HG03159 (cell line): ENCODE results near the gene TMCO4.
"Not testable (repeated sequence)": the region's sequence is repeated elsewhere in the genome, so short reads cannot be mapped to it uniquely, and the experiment has no call there.

Experiments
- ATAC-seq: cut with Tn5 transposase; IDR thresholded peaks from one replicate; pipeline ENCODE4 v1.9.1; 2021; ENCODE audit warnings: mild to moderate bottlenecking, moderate library complexity; ENCODE audit not compliant: unreplicated experiment

TMCO4 gene

DNA sequence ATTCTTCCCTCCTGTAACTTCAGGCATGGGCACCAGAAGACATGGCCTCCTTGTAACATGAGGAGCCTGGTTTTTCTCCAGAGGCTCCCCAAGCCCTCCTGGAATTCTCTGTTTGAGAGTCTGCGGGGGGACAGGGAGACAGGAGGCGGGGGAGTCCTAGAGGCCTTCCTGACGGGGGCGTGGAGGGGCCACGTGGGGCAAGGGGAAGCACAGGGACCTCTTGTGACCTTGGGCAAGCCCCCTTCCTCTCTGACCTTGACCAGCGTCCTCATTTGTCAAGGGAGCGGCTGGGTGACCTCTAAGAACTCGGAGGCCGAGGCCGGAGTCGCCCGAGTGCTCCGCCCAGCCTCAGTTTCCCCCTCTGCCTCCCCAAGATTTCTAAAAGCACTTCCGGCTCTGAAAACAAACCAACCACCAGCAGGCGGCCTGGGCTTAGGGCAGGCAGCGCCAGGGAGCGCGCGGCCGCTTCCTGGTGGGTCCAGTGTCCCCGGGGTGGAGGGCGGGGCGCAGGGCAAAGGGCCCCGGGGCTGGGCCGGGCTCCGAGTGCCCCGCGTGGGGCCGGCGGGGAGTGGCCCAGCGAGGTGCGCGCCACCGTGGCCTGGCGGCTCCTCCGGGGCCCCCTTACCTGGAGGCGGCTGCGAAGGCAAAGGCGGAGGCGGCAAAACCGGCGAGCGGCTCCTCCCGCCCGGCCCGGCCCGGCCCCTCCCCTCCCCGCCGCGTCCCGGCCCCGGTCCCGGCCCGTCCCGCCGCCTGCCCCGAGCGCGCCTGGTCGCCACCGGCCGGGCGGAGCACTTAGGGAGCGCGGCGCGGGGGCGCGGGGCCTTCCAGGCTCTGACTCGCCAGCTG, at the start of gene TMCO4:
TMCO4 (minus strand) TSS at position 687 of the 846 bp plus-strand sequence. CDS start 19,158 bp downstream, outside the sequence.
- ATAC-seq, result peak; percentile 63

DNA sequence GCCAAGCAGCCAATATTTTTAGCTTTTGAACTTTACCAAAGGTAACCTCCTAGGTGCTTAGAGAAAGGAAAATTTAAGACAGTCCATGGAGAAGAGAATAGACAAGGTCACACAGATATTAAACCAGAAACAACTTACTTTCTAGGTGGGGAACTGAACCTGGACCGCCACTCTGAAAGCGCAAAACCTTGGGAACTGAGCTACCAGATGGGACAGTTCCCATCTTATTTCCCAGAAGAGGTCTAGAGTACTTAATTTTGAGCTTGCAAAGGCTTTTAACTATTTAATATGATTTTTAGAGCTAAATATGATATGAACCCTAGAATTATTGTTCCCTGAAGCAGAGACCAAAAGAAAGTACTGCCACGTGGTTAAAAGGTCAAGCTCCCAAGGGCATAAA, 49.6 kb upstream of the TMCO4 start:
- ATAC-seq, result not testable (repeated sequence)

DNA sequence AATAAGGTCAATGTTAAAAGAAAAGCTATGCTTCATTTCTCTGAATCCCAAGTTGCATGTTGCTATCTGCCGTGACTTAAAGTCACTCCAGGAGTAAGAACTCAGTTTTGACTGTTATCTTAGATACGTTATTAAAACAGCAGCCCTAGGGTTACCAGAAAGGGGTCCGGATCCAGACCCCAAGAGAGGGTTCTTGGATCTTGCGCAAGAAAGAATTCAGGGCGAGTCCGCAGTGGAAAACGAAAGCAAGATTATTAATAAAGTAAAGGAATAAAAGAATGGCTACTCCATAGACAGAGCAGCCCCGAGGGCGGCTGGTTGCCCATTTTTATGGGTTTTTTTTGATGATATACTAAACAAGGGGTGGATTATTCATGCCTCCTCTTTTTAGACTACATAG, 47.6 kb upstream of the TMCO4 start:
- ATAC-seq, result not testable (repeated sequence)

DNA sequence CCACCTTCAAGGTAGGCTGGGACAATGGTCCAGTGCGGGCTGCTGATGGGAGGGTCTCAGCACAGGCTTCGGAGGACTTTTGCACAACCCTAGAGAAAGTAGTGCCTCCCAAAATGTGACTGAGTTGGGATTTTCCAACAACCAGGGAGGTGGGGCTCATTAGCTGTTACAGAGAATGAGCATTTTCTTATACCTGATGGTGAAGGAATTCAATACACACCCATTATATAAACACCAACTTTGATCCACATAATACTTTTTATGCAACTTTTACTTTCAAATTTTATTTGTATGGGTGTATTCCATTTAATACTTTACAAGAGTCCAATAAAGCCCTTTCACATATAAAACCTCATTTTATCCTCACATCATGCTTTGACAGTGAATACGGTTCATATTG, 46.6 kb upstream of the TMCO4 start:
- ATAC-seq, result no peak

DNA sequence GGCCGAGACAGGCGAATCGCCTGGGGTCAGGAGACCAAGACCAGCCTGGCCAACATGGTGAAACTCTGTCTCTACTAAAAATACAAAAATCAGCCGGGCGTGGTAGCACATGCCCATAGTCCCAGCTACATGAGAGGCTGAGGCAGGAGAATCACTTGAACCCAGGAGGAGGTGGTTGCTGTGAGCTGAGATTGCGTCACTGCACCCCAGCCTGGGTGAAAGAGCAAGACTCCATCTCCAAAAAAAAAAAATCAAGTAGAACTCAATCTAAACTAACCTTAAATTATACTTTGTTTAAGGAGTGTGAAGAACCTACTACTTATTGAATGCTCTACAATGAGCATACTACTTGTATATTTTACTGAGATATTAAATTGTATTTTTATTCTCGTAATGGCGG, 45.8 kb upstream of the TMCO4 start:
- ATAC-seq, result no peak

DNA sequence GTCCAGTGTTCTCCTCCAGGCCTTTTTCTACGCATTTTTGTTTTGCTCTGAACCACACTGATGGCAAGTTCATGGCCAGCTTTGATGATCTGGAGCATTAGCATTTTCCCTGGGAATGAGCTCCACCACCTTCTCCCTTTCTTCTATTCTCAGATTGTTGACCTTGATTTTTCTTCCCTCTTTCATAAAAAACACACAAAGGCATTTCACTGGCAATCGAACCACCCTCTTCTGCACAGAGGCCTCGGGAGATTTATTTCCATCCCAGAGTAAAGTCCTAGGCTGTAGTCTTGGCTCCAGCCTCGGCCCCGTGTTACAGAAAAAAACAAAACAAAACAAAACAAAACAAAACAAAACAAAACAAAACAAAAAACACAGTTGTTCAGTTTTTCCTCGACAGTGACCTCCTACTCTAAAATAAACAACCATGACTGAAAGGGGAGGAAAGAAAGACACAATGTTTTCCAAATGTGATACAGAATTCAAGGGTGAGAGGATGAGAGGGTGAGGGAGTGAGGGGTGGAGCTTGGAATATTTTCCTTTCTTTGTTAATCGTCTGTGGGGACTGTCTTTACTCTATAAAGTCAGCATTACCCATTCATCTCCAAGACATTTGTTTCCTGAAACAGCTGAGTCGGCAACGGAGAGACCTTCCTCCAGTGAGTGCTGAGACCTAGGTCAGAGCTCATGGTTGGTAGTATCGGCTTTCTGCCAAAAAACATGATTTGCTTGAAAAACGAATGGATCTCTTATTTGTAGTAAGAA, 45.2 kb upstream of the TMCO4 start:
- ATAC-seq, result no peak

DNA sequence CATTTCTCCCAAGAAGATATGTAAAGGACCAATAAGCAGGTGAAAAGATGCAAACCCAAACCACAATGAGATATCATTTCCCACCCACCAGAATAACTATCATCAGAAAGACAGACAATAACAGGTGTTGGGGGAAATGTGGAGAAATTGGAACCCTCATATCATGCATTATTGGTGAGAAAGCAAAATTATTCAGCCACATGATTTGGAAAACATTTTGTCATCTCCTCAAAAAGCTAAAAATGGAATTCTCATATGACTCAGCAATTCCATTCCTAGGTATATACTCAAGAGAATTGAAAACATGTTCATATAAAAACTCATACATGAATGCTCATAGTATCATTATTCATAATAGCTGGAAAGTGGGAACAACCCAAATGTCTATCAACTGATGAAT, 40.5 kb upstream of the TMCO4 start:
- no peak for ATAC-seq

DNA sequence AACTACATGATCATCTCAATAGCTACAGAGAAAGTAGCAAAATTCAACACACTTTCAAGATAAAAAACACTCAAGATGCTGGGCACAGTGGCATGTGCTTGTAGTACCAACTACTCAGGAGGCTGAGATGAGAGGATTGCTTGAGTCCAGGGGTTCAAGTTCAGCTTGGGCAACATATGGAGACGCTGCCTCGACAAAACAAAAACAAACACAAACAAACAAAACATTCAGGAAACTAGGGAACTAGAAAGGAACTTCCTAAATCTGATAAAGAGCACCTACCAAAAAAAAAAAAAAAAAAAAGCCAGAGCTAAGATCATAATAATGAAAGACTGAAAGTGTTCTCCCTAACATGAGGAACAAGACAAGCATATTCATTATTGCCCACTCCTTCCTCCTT, 38.1 kb upstream of the TMCO4 start:
- ATAC-seq, result no peak

DNA sequence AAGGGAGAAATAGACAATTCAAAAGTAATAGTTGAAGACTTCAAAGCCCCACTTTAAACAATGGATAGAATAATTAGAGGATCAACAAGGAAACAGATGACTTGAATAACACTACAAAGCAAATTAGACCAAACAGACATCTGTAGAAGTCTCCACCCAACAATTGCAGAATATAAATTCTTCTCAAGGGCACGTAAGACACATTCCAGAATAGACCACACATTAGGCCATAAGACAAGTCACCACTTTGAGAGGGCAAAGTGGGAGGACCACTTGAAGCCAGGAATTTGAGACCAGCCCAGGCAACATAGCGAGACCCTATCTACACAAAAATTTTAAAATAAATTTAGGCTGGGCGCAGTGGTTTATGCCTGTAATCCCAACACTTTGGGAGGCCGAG, 35.9 kb upstream of the TMCO4 start:
- ATAC-seq, result no peak

DNA sequence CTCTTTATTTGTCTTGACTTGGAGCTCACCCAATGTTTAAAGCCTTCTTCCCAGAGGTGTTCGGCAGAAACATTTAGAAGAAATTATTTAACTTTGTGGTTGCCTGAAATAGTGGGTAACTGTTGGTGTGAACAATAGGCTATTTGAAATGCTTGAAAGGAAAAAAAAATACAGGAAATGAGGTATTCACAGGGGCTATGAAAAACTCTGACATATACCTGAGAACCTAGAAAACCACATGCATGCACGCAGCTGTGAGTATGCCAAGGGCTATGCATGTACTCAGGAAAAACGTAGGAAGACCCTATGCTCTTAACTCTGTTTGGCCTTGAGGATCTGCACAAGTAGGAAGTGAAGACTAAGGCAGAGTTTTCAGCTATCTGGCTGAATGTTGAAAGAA, 31.7 kb upstream of the TMCO4 start:
- ATAC-seq, result no peak

DNA sequence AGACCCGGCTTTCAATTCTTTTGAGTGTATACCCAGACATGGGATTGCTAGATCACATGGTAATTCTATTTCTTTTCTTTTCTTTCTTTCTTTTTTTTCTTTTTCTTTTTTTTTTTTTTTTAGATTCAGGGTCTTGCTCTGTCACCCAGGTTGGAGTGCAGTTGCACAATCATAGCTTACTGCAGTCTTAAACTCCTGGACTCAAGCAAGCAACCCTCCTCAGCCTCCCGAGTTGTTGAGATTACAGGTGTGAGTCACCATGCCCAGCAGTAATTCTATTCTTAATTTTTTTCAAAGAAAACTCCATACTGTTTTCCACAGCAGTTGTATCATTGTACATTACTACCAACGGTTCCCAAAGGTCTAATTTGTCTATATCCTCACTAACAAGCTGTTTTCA, 28.8 kb upstream of the TMCO4 start:
- ATAC-seq, result no peak

DNA sequence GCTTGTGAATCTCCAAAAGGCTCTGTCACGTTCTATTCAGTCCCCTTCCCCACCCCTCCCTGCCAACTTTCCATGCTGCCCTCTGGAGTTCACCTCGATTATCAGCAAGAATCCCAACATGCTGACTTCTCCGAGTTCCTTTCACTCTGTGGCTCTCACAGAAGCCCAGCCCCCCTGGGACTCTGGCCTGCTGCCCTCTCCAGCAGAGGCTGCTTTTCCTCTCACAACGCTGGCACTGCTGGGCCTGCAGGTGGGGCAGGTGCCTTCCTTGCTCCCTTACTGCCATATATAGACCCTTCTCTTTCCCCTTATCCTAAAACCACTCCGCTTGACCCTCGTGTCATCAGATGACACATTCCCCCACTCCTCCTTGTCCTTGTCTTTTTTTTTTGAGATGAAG, 25.6 kb upstream of the TMCO4 start:
- ATAC-seq, result no peak

DNA sequence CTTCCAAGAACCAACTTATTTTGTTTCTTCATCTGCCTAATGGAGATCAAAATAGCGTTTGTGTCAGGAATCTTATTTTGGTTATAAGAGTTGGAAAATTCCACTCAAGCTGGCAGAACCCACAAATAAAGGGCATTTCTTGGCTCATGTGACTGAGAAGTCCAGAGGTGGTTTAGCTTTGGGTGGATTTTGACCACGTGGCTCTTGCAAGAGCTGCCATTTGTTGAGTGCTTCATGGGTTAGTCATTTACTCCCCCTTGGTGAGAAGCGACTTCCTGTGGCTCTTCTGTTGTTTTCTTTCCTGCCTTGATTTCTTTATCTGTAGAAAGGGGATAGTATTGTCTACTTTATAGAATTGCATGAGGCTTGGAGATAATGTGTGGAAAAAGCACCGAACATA, 24.8 kb upstream of the TMCO4 start:
- no peak for ATAC-seq

DNA sequence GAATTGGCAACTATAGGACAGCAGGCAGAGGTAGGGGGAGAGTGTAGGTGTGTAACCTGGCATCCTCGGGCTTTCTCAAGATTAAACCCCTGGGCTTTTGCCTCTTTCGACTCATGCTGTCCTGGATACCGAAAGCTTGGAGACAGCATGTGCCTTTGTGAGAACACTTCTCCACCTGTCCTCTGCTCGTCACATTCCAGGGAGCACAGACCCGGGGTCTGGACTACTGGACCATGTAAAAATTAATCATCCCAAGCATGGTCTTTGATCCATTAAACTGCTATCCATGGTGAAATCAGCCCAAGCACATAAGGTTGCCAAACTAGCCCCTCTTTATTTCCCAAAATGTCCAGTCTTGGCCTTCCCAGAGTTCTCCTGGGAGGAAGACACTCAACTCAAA, 24.3 kb upstream of the TMCO4 start:
- ATAC-seq, result no peak

DNA sequence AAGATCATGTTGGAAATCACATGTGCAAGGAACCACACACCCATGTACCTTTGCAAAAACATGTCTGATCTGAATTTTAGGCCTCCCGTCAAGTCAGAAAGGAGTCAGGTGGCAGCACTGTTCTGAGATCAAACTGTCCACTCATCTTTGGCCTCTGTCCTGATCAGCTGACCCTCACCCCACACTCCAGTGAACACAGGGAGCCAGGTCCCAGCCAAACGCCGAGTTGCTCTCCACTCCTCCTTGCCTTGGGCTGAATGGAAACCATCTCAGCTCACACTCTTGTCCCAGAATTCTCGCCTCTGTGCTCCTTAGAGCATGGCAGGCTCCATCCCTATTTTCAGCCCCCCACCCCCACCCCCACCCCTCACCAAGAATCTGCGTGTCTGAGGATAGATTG, 20.0 kb upstream of the TMCO4 start:
- ATAC-seq, result no peak

DNA sequence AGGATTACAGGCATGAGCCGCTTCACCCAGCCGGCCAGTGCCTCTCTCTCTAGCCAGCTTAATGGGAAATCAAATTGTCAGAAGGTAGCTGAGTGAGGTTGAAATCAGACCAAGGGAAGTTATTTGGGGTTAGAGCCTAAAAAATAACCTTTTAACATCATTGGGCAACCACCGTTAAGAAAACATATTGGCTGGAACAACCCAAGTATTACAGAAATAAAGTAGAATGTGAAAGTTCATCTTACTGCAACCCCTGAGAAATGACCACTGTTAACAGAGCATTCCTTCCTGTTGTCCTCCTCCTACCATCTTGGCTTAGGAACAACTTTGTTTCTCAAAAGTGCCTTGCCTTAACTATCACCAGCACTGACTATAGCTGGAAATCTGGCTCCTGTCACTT, 18.6 kb upstream of the TMCO4 start:
- no peak for ATAC-seq

DNA sequence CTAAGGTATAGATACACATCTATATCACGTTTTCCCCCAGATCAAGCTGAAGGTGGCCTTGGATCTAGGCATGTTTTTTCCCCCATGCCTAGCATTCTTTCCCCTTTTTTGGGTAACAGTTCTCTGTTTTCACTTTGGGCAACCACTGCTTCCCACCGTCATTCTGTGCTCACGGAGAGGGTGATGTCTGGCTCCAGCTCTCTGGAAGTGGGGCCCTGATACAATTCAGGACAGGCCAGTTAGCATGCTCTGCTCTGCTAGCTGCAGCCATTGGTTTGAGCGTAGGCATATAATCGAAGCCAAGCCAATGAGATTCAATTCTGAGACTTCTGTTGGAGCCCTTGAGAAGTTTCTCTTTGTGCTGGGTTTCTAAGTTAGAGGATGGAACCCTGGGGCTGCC, 17.4 kb upstream of the TMCO4 start:
- no peak for ATAC-seq

DNA sequence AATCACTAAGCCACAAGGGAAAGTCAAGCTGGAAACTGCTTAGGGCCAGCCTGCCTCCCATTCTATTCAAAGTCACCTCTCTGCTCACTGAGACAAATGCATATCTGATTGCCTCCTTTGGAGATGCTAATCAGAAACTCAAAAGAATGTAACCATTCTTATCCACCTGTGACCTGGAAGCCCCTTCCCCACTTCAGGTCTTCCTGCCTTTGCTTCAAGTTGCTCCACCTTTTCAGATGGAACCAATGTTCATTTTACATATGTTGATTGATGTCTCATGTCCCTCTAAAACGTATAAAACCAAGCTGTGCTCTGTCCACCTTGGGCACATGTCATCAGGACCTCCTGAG, 17.0 kb upstream of the TMCO4 start:
- not testable (repeated sequence) for ATAC-seq

DNA sequence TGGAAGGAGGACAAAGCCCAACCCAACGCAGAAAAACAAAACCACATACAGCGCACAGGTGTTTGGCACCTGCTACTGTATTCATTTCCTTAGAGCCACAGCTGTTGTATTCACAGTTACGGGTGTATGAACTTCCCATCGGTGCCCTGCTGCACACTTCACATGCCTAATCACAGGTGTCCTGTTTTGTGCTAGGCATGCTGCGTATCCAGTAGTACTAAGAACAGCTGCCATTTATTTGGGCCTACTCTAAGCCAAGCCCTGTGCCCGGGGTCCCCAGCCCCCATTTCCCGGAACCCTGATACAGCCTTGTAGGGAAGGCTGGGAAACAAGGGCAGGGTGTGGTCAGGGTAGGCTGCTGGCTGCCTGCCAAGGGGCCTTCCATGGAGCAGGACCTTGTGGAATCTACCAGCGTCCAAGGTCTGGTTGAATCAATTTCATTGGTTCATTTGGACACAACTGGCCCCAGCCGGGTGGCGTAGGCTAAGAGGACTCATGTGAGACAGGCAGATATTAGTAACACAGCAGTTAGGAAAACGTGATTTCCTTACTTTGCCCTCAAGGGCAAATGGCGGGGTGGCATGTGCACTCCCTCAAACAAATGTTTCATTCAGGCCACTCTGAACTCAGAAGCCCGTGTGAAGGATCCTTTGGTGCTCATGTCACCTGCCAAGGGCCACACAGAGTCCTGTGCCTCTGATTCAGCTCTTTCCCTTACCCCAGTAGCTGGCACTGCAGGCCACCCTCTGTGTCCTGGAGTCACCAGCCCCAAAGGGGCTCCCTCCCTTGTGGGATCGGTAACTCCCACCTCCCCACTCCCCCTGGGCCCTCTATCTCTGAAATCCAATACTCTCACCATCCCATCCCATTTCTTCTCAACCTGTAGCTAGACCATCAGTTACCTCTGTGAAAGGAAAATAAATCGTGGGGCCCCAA, 16.4 kb upstream of the TMCO4 start:
- ATAC-seq, result no peak

DNA sequence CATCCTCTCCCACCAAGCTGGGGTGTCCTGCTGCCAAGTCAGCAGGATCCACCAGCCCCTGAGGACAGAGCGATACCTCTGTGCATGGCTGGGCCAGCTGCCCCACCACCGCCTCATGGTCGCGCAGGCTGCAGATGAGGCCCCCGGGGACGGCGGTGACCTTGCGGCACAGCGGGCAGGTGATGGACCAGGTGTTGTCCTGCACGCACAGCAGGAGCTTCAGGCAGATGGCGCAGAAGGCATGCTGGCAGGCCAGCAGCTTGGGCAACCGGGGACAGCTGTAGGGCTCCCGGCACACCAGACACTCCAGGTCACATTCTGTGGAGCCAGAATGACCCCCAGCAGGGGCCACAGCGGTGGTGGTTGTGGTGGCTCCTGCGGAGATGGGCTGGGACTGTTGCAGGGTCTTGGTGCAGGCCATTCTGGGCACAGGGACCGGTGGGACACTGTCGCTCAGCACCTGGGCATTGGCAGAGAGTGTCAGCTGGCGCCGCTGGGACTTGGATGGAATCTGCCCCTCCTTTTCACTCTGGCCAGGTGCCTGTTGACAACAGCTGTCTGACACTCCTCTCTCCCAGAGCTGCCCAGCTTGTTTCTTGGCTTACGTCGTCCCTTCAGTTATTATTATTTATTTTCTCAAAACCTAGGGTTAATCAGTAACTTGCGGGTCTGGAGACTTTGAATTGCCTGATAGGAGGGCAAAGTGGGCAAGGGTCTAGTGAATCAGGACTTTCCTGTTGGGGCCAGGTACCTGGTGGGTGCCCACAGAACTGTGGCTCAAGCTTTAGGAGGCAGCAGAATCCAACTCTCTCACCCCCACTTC, 15.2 kb upstream of the TMCO4 start, which contains the start of gene RNF186:
RNF186 (minus strand) TSS at position 603 of the 823 bp plus-strand sequence; CDS start at position 421, 182 bp downstream.
- no peak for ATAC-seq
